ENCODE measurements around the gene TTC7B.
"Not testable (repeated sequence)": the region's sequence is repeated elsewhere in the genome, so short reads cannot be mapped to it uniquely, and the experiment has no call there.

Gene TTC7B

DNA sequence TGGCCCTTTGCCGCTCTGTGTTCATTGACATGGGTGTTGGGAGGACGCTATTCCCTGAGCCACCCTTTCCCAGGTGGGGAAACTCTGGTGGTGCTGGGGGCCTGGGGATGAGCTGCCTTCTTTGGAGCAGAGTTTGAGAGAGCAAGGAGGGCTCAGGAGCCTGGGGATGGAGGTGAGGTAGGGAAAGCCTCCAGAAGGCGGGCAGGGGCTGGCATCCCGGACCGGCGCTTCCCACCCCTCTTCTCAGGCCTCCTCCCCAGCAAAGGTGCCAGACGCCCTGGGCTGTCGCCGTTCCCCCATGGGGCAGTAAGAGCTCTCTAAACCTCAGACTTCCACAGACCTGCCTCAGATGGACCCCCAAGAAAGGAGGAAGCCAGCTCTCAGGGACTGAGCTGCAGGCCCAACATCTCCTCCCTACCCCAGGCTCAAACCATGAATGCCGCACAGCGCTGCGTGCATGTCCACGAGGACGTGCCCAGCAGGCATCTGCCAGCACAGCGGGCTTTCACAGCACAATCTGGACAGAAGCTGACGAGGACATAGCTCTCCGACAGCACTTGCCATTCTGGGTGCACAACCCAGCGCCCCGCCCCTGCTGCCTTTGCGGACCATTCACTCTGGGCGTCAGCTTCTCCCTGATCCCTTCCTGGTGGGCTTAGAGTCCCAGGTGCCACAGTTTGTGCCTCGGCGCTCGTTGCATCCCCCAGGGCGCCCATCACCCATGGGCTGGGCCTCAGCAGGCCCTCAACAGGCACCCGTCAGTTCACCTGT is 14.9 kb upstream of the TTC7B start:
- DNase-seq (ENCODE audit: low read depth): no peak

DNA sequence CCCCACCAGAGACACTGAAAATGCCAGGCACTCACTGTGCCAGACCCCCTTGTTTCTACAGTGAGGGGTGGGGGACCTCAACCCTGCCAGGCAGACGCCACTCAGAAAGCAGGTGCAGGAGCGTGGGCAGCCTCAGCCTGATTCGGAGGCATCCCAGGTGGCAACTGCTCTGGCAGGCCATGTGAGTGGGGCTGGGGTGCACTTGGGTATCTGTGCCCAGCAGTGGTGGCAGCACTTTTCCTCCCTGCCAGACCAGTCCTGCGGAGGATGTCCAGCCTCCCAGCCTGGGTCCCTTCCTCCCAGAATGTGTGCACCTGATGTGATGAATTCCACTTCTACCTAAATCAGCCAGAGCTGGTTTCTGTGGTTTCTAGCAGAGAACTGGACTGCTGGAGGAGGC is 13.4 kb upstream of the TTC7B start:
- no peak for DNase-seq (ENCODE audit: low read depth)

DNA sequence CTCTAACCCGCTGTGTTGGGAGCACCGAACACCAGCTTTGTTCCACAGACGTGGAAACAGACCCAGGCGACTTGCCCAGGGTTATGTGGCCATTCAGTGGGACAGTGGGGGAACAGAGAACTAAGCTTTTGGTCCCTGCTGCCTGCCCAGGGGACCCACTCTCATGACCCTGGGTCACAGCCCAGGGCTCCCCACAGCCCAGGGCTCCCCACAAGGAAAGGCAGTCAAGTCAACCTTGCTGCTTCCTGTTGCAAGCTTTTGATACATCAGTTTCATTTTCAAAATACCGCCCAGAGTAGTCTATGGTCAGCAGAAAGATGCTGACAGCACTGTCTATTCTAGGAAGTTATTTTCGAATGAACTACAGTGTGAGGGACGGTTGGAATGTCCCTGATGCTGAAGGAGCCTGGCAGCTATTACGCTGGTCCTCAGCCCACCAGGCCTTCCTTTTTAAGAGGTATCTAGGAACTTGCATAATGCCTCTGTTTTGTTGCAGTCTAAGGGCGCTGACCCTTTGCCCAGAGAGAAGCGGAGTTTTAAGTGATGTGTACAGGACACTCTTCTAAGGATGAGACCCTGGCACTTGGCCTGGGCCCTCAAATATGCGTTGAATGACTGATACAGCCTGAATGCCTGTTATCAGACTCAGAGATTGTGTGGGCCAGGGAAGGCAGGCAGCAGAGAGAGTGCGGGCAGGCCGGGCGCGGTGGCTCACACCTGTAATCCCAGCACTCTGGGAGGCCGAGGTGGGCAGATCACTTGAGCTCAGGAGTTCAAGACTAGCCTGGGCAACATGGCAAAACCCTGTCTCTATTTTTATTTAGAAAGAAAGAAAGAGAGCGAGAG is 12.6 kb upstream of the TTC7B start:
- no peak for DNase-seq (ENCODE audit: low read depth)

DNA sequence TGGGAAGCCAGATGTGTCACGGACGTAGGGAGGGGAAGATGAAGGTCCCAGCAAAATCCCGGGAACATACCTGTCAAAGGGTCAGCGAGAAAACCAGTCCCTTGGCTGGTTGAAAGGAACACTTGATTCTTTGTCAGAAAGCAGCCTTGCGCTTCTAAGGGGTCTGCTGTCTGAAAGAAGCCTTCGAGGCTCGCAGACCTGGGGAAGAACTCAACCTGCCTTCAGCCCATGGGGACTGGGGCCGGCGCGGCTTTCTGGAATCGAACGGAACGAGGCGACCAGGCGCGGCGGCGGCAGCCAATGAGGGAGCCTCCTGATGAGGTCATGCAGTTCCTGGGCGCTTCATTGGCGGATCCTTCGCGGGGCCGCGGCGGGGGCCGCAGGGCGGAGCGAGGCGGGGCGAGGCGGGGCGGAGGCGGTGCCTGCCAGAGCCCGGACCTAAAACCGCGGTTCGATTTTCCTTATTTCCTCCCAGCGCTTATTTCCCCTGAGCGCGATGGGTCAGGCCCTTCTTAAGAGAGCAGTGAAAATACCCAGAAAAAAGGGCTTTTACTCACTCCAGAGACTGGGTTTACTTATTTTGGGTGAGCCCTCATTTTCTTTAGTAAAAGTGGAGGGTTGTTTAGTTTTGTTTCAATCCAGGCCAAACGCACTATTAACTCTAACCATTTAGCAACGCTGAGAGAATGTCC is 11.8 kb upstream of the TTC7B start:
- peak; percentile 58 for DNase-seq (ENCODE audit: low read depth)

- DNase-seq (ENCODE audit: low read depth): not testable (repeated sequence)
These were observed 7.3 kb upstream of the TTC7B start for GRCh38 chr14:90823542-90823941.

GRCh38 chr14:90820958-90821357 is 4.7 kb upstream of the TTC7B start:
- DNase-seq (ENCODE audit: low read depth): no peak

- no peak for DNase-seq (ENCODE audit: low read depth)
These were observed 3.6 kb upstream of the TTC7B start for GRCh38 chr14:90819734-90820393.

DNA sequence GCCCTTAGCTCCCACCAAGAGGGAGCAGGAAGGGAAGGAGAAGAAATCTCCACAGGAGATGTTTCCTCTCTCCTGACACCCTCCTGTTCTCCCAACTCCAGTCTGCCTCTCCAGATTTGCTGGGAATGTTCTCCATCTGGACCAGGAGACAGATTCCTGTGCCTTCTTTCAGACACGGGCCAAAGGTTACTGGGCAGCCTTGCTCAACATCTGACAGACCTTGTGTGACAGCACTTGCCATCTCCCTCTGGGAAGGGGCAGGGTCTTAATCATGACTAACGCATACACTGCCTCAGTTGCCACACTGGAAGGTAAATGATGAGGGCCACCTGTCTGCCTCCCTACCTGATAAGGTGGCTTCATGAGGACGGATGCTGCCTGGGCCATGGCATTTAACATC is 2.5 kb upstream of the TTC7B start:
- no peak for DNase-seq (ENCODE audit: low read depth)

GRCh38 chr14:90816681-90817436 is 629 bp upstream of the TTC7B start:
- no peak for DNase-seq (ENCODE audit: low read depth)

GRCh38 chr14:90815572-90815821 is 733 bp downstream of the TTC7B start:
- no peak for DNase-seq (ENCODE audit: low read depth)

DNA sequence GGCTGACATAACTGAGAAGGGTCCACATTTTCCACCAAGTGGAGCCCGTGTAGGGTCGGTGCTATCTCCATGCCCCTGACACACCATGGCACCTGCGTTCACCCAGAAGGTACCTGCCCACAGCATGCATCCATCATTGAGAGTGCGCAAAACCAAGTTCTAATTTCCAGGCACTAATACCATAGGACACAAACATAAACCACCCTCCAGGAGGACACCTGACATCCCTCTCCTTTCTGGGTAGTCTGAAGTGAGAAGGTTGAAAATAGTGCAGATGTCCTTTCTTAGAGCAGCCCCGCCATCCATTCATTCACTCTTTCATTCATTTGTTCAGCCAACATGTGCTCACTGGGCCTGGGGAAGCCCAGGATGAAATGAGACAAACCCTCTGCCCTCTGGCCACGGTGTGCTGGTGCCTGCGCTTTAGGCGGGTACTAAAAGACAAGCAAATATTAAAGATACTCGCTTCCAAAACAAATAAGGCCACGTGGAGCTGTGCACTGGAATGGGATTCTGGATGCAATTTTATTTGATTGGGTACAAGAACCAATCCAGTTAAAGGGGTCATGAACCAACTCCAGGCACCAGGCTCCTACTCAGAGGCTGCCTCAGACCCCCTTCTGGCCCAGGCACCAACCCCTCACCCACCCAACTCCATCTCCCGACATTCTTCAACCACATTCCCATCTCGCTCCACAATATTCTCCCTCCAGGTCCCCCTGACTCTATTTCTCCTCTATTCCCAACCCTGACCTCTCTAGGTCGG is 1.2 kb downstream of the TTC7B start:
- DNase-seq (ENCODE audit: low read depth): no peak

- DNase-seq (ENCODE audit: low read depth): no peak
These were observed 2.8 kb downstream of the TTC7B start for GRCh38 chr14:90813442-90813841.

GRCh38 chr14:90812109-90812508 is 4.1 kb downstream of the TTC7B start:
- no peak for DNase-seq (ENCODE audit: low read depth)

DNA sequence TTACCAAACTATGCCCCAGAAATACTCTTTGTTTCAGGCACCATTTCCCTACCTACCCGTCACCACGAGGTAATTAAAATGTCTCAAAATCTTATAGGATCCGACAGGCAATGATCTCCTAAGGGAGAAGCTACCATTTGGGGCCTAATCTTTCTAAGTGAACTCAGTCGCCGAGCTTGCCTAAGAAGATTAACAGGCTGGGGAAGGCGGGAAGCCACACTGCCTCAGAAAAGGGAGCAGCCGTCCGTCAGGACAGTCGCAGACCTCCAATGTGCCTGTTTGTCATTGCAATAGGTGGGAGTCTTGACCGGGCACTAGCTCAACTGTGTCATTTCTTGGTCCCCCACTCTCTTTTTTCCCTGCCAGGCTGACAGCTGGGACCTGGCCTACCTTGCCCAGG is 4.6 kb downstream of the TTC7B start:
- DNase-seq (ENCODE audit: low read depth): no peak

- DNase-seq (ENCODE audit: low read depth): no peak
These were observed 5.4 kb downstream of the TTC7B start for GRCh38 chr14:90810806-90811205.

GRCh38 chr14:90809530-90810312 is 6.5 kb downstream of the TTC7B start:
- no peak for DNase-seq (ENCODE audit: low read depth)

DNA sequence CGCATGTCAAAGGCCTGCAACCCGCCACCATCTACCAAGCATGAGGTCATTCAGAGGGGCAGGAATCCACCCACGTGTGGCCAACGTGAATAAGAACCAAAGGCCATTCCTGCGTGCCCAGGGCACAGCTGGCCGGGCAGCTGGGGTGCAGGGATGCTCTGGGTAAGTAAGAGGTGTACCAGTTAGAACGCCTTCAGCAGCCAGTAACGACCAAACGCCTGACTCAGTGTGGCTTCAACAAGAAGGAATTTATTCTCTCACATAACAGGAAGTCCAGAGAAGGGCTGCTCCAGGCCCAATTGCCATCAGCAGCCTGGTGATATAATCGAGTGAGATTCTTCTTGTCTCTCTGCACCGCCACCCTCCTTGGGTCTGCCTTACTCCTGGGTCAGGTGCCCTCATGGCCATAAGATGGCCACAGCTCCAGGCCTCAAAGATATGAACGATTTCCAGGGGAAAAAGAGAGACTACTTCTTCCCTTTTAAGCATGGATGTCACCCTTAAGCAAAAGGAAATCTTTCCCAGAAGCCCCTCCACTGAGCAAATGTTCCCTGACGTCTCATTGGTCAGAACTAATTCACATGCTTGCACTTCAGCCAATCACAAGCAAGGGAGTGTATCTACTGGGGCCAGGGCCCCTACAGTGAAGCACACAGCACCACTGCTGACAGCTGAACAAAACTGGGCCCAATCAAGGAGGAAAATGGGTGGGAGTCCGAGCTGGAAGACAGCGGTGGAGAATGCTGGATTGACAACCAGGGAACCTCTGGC is 7.3 kb downstream of the TTC7B start:
- DNase-seq (ENCODE audit: low read depth): no peak

GRCh38 chr14:90807060-90807459 is 9.2 kb downstream of the TTC7B start:
- no peak for DNase-seq (ENCODE audit: low read depth)
